Left kidney (tissue), 2 donors: ENCODE data around the gene TNFRSF1B. TPM values are rescaled to one million over a fixed set of nuclear protein-coding genes. Genes with fewer than 3 reads are reported as not detected.

Experiments used
- DNase-seq: peaks from one replicate; pipeline ENCODE4 v3.0.0-alpha.2; 2013
- polyA plus RNA-seq: library from polyadenylated mRNA; unstranded; fragments of 120-200 nt; gene quantifications from one replicate; pipeline ENCODE4 v1.2.1, GENCODE V29; 2013; ENCODE audit not compliant: insufficient read length

Gene TNFRSF1B
- polyA plus RNA-seq, 1 donor = 4.4 TPM

DNA sequence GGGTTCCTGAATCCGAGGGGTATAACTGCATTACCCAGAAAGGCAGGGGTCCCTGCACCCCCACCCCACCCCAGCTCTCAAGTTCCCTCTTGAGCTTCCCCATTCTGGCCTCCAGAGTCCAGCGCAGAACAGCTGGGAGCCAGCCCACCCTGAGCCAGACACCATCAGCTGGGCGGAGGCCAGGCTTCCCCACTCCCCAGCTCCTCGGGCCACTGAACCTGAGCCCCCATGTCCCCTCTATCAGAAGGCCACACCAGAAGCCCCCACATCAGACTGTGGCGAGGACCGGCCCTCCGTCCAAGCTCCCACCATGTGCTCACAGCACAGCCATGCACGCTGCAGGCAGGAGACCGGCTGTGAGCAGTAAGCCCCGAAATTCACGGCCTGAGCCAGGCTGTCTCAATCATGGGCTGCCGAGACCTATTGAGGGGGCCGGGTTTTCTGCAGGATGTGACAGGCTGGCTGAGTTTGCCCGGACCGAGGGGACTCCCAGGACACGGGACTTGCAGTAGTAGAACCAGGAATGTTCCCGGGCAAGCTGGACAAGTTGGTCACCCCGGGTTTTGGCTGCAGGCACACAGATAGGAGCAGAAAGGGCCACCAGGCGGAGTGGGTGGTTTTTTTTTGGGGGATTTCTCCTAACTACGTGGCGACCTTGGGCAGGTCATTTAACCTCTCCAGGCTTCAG lies 25.5 kb upstream of the TNFRSF1B start:
- no peak for DNase-seq

DNA sequence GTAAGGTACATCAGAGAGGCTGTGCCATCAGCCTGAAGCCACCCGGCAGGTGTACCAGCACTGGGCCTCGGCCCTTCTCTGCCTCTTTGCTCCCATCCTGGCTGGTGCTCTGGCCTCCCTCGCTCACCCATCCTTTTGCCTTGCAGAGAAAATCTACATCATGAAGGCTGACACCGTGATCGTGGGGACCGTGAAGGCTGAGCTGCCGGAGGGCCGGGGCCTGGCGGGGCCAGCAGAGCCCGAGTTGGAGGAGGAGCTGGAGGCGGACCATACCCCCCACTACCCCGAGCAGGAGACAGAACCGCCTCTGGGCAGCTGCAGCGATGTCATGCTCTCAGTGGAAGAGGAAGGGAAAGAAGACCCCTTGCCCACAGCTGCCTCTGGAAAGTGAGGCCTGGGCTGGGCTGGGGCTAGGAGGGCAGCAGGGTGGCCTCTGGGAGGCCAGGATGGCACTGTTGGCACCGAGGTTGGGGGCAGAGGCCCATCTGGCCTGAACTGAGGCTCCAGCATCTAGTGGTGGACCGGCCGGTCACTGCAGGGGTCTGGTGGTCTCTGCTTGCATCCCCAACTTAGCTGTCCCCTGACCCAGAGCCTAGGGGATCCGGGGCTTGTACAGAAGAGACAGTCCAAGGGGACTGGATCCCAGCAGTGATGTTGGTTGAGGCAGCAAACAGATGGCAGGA lies 24.5 kb upstream of the TNFRSF1B start:
- no peak for DNase-seq

DNA sequence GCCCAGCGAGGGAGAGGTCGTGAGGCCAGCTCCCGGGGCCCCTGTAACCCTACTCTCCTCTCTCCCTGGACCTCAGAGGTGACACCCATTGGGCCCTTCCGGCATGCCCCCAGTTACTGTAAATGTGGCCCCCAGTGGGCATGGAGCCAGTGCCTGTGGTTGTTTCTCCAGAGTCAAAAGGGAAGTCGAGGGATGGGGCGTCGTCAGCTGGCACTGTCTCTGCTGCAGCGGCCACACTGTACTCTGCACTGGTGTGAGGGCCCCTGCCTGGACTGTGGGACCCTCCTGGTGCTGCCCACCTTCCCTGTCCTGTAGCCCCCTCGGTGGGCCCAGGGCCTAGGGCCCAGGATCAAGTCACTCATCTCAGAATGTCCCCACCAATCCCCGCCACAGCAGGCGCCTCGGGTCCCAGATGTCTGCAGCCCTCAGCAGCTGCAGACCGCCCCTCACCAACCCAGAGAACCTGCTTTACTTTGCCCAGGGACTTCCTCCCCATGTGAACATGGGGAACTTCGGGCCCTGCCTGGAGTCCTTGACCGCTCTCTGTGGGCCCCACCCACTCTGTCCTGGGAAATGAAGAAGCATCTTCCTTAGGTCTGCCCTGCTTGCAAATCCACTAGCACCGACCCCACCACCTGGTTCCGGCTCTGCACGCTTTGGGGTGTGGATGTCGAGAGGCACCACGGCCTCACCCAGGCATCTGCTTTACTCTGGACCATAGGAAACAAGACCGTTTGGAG lies 23.7 kb upstream of the TNFRSF1B start:
- no peak for DNase-seq

DNA sequence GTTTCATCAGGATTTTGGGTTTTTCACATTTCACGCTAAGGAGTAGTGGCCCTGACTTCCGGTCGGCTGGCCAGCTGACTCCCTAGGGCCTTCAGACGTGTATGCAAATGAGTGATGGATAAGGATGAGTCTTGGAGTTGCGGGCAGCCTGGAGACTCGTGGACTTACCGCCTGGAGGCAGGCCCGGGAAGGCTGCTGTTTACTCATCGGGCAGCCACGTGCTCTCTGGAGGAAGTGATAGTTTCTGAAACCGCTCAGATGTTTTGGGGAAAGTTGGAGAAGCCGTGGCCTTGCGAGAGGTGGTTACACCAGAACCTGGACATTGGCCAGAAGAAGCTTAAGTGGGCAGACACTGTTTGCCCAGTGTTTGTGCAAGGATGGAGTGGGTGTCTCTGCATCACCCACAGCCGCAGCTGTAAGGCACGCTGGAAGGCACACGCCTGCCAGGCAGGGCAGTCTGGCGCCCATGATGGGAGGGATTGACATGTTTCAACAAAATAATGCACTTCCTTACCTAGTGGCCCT lies 23.1 kb upstream of the TNFRSF1B start:
- DNase-seq = no peak

DNA sequence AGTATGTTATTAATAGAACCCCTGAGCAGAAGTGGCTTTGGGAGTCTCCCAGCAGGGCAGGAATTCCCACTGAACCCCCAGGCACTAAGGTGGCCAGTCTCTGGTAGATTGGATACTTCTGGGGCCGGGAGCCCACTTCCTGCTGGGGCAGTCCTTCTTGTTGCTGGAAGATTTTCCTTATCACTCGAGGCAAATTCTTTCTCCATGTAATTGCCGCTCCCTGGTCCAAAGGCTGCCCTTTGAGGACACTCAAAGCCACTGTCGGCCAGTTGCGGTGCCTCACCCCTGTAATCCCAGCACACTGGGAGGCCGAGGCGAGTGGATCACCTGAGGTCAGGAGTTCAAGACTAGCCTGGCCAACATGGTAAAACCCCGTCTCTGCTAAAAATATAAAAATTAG lies 22.6 kb upstream of the TNFRSF1B start:
- no peak for DNase-seq

DNA sequence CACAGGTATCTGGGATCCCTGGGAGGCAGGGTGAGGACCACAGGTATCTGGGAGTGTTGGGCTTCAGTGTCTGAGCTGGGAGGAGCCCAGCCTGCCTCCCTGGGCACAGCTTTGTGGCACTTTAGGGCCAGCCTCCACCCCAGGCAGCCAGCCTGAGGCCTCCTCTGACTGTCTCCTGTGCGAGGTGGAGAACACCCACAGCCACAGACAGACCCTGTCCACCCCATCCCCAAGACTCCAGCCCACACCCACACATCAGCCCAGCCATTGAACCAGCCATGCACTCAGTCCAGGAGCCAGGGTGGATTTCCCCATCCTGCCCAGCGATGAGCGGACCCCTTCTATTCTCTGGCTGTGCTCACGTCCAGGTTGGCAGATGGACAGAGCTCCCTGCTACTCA lies 21.8 kb upstream of the TNFRSF1B start:
- DNase-seq = no peak

DNA sequence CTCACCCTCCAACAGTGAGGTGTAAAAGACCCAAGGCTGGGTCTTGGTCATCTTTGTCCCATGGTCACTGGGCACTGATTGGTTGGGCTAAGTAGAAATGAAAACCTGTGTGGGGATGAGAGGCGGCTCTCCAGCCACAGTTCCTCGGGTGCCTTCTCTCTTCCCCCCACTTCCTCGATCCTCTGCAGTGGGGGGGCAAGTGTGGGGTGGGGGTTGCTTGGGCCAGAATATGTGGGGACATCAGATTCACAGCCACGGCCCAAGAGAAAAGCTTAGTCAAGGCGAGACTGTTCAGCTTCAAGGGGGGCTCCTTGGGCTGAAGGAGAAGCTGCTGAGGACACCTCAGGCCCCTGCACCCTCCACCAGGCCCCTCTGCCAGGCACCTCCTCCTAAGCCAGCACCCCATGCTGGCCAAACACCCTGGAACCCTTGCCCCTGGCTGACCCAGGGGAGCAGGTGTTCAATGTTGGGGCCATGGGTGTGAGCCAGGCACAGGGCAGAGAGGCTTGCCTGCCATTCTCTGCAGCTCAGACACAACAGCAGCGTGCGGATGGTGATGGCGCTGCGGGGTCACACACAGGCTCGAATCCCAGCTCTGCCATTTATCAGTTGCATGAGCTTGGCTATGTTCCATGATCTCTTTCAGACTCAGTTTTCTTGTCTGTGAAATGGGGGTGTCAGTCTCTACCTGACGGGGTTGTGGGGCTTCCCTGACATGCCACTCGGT lies 21.0 kb upstream of the TNFRSF1B start:
- no peak for DNase-seq

DNA sequence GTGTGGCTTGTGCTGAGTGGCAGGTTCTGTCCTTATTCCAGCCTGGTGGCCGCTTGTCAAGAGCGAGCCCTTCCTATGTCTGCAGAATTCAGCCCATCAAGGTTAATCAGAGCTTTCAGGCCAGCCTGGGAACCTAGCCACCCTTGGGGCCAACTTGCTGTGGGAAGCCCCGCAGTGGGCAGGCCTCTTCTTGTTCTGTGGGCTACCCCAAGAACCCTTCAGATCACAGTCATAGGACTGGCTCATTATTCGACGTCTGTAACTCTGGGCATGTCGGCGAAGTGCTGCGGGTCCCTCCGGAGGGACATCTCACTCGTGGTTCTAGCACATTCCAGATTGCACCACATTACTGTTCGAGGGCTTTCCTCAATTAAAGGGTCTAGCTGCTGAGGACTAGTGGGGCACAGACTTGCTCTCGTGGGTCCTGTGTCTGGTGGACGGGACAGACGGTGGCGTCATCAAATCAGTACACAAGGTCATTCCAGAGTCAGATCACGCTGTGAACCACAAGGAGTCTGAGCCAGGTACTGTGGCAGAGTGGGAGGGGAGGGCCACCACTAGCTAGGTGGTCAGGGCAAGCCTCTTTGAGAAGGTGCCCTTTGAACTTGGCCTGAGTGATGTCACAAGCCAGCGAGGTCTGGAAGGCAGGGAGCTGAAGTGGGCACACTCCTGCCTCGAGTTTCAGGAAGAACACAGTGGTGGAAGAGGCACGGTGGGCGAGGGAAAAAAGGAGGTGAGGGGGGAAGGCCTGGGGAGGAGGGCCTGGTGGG lies 20.3 kb upstream of the TNFRSF1B start:
- DNase-seq = no peak

DNA sequence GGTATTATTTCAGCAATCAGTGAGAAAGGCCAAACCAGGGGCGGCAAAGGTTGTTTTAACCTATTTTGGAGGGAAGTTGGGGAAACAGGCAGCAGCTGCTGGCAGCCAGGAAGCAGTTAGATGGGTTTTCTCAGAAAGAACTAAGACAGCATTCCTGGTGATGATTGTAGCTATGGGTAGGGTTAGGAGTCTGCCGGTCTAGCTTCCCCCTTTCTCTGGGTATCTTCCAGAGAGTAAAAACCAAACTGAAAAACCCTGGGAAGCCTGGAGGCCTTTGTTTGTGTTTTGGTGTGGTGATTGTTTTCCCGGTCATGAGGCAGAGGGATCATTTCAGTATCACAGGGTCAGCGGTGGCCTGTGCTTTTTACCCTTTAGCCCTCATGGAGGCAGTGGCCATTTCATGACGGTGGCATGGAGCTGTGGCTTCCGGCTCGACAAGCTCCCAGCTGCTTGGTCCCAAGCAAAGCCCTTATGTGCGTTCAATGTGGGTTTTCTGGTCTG lies 19.5 kb upstream of the TNFRSF1B start:
- no peak for DNase-seq

DNA sequence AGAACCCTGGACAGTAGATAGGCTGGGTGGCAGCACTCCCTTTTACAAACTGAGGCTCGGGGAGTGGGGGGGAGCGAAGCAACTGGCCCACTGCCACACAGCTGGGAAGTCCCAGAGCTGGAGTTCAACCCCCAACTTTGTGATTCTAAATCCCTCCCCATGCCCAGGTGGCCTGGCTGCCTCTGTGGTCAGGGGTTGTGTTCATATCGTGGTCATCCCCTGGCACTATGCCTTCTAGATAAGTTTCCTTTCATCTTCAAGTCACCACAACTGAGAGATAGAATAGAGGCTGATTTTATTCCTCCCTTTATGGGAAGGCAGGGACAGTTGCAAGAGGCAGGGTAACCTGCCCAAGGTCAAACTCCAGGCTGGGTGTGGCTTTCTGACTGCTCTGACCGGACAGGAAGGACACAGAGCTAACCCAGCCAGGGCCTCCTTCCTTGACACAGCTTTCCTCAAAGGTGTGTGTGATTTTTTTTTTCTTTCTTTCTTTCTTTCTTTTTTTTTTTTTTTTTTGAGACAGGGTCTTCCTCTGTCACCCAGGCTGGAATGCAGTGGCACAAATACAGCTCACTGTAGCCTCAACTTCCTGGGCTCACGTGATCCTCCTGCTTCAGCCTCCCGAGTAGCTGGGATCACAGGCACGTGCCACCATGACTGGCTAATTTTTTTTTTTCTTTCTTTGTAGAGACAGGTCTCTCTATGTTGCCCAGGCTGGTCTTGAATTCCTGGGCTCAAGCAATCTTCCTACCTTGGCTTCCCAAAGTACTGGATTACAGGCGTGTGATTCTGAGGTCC lies 18.4 kb upstream of the TNFRSF1B start:
- no peak for DNase-seq

DNA sequence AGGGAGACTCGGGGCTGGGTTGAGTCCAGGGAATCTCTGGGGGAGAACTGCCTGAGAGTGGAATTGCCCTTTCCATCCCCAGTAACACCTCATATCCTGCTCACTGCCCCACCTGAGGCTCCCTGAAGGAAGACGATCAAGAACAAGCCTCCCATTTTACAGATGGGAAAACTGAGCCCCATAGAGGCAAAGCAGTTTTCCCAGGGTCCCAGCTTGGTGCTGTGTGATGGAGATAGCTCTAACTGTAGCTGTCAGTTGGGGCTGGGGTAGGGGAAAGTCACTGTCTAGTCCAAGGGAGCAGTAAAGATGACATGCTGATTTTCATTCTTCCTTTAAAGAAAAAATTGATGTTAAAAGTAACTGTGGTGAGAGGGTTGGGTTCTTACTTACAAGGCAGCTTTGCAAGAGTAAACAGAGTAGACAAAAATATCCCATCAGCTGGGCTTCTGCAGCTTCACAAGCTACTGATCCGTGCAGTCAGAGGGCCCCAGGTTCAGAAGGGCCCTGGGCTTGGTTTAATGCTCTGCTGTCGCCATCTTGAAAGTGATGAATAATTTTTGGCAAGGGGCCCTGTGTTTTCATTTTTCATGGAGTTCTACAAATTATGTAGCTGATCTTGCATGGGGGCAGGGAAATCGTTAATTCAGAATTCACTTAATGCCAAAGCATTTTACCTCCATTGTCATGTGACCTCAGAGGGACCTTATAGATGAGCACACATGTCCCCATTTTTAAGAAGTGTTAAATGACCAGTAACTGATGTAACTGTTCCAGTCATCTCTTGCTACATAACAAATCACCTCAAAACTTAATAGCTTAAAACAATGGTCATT lies 17.6 kb upstream of the TNFRSF1B start:
- DNase-seq = no peak

DNA sequence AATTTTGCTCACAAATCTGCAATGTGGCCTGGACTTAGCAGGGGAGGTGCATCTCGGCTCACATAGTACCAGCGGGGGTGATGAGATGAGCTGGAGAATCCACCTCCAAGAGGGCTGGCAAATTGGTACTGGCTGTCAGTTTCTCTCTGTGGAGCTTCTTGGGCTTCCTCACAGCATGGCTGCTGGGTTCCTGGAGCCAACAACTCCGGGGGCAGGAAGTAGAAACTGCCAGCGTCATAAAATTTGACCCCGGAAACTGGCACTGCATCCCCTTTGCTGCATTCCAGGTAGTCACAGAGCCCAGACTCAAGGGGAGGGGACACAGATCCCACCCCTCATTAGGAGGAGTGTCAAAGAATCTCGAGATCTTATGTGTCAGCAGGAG lies 17.0 kb upstream of the TNFRSF1B start:
- no peak for DNase-seq

DNA sequence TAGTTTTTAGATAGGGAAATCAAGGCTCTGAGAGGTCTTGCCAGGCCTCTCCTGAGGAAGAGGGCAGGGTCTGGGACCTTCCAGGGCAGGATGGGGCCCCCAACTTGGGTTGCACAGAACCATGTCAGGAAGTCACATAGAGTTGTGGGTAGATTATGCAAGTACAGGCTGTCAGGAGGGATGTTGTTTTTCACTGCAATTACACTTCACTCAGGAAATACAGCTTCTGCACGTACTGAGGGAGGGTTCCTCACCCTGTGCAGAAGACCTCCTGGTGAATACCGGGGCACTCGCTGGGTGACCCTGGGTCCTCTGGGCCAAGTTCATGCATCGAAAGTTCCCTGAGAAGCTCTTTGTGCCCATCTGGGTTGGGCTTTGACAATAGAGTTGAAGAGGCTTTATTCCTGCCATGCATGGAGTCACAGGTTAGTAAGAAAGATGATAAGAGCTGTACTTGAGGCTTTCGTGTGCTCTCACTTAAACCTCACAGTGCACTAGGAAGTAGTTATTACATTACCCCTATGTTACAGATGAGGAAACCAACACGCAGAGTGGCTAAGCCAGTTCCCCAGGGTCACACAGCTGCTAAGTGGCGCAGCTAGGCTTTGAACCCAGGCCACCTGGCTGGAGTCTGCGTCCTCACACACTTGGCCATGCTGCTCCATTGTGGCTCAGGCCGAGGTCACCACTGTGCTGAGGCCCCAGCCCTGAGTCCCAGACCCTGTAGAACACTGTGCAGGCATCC lies 16.2 kb upstream of the TNFRSF1B start:
- no peak for DNase-seq

DNA sequence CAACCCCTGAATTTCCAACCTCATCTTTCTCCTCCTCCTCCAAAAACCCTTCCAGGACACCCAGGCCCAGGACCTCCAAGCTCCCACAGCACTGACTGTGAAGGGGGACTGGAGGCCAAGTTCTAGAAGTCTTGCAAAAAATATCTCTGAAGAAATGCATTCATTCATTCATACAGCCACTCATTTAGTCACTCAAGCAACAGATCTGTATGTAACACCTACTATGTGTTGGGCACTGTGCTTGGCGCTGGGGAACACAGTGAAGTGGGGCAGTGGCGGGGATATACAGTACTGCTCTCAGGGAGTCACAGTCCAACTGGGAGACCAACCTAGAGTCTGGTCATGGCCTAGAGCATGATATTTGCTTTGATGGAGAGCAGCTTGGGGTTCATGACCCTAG lies 15.3 kb upstream of the TNFRSF1B start:
- no peak for DNase-seq

DNA sequence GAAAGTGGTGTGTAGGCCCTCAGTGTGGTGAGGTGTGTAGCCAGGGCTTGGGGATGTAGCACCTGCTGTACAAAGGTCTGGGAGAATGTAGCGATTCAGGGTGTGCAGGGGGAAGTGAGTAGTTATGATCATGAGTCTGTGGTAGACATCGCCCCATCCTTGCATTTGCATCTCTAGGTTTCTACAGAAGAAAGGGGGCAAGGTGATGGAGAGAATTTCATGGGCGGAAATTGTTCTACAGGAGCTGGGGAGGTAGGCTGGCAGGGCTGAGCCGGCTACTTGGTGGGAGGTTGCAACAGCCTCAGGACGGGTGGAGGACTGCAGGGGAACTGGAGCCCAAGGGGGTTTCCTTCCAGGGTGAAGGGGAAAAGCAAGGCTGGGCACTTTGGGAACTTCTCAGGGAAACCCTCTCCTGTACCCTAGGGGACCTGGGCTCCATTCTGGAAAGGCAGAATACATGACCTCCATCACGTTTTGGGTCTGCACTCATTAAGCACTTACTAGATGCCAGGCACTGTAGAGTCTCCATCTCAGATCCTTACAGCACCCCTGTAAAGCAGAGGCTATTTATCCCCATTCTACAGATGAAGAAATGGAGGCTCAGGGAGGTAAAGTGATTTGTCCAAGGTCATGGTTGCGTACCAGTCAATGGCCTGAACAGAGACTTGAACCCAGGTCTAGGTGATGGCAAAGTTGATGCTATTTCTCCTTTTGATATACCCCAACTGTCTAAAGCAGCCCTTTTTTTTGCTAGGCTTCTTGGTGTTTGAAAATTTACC lies 14.5 kb upstream of the TNFRSF1B start:
- DNase-seq = no peak

DNA sequence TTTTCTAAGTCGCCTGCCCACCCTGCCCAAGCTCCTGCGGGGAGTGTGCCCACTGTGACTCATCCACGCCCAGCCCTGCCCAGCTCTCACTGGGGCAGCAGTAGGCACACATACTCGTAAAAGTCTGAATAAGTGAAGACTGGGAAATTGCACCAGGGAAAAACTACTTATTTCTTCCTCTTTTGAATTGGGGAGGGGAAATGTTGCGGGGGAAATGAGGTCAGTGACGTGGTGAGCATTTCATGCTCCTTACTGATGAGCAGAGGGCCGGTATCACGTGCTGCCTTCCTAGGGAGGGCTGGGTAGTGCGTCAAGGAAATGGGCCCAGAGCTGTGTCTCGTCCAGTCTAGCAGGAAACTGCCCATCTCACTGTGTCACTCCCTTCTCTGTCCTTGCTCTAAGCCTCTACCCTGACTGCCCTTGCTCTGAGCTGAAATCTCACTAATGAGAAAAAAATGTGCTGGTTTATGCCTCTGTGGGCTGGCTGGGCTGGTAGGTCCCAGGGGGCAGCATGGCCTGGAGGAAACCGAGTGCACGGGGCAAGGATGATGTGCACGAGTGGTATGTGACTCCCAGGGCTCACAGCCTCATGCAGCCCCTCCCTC lies 13.5 kb upstream of the TNFRSF1B start:
- DNase-seq = no peak

DNA sequence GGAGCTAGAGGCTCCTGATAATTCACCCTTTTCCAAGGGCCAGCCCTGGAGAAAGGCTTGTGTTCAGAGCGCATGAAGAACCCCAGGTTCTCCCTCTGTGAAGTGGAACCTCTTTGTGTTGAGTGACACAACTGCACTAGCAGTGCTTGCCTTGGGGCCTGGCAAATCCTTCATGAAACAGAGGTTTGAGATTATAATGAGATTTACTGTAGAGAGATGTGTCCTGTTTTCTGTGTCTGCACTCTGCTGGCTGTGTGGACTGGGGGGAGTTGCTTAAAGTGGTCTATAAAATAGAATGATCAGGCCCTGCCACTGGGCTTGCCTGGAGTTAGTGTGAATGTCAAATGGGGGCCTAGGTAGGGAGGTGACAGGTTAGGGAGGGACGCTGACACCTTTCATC lies 11.5 kb upstream of the TNFRSF1B start:
- no peak for DNase-seq
